NT2/D1 (cell line): ENCODE results near the gene APIP.

Experiments used
- SUZ12 ChIP-seq: IDR thresholded peaks from 2 replicates; pipeline ENCODE4 v1.6.1; 2011; ENCODE audit not compliant: insufficient read length, insufficient read depth; ENCODE audit errors: extremely low read depth
- YY1 ChIP-seq: IDR thresholded peaks from 2 replicates; pipeline ENCODE4 v1.6.1; 2011; ENCODE audit not compliant: insufficient read length, insufficient read depth
- ZNF274 ChIP-seq: IDR thresholded peaks from 2 replicates; pipeline ENCODE4 v1.6.1; 2011; ENCODE audit warnings: mild to moderate bottlenecking, low read depth, low read length

- TF ChIP-seq YY1 = no peak
- no peak for TF ChIP-seq ZNF274
- TF ChIP-seq SUZ12 = no peak
Observed at GRCh38 chr11:34893416-34893815, 22.8 kb downstream of the APIP start.
